Panc1 (cell line): Measurements from ENCODE around the gene FAP. TPM values are rescaled to one million over a fixed set of nuclear protein-coding genes. Genes with fewer than 3 reads are reported as not detected.

Source experiments
- ATAC-seq: fragments of 200-7000 bp; cut with Tn5 transposase; 2 replicates; pipeline ENCODE4 v1.9.1; 2020; ENCODE audit warnings: mild to moderate bottlenecking, moderate library complexity
- BruUV-seq: library from RNA; stranded (reverse); fragments of 400-500 nt; replicated peaks from 2 replicates; lab custom pipeline; 2021; lab: Mats Ljungman, UMichigan
- CTCF ChIA-PET: fragments of 300-600 bp; sonication (Branson Sonifier 250); formaldehyde crosslinking; loops from one replicate; lab custom pipeline; 2022; ENCODE audit warnings: antibody characterized with exemption; lab: Charles Lee
- POLR2A ChIA-PET: fragments of 300-600 bp; sonication (Branson Sonifier 250); formaldehyde crosslinking; loops from one replicate; lab custom pipeline; 2022; ENCODE audit warnings: antibody characterized with exemption; lab: Charles Lee
- DNase-seq: peaks from one replicate; pipeline ENCODE4 v3.0.0-alpha.2; 2010; ENCODE audit warnings: low read depth, low spot score
- H3K27ac ChIP-seq: 2 replicates; pipeline ENCODE4 v1.5.1; 2011; ENCODE audit warnings: mild to moderate bottlenecking, low read length, inconsistent platforms
- H3K27me3 ChIP-seq: fragments of 200-500 bp; sonication (Bioruptor generic); 2 replicates; pipeline ENCODE4 v1.6.0; 2014; ENCODE audit warnings: low read length, inconsistent platforms; ENCODE audit not compliant: control insufficient read depth, insufficient read depth
- H3K36me3 ChIP-seq: fragments of 200-500 bp; sonication (Bioruptor generic); 2 replicates; pipeline ENCODE4 v1.5.1; 2014; ENCODE audit warnings: inconsistent platforms, mild to moderate bottlenecking, low read length, moderate library complexity; ENCODE audit not compliant: control insufficient read depth, insufficient read depth
- H3K4me1 ChIP-seq: 2 replicates; pipeline ENCODE4 v1.5.1; 2011; ENCODE audit warnings: inconsistent platforms, mild to moderate bottlenecking, low read length, moderate library complexity; ENCODE audit not compliant: control insufficient read depth, insufficient read depth
- H3K4me3 ChIP-seq, 2 experiments: 2 replicates each; pipeline ENCODE4 v1.5.1; 2011 to 2012; ENCODE audit warnings: low read depth in 2 of 2, low read length in 2 of 2, mild to moderate bottlenecking in 2 of 2, inconsistent platforms in 1 of 2, moderate library complexity in 1 of 2
- H3K9me3 ChIP-seq: fragments of 200-500 bp; sonication (Bioruptor generic); 2 replicates; pipeline ENCODE4 v1.5.1; 2014; ENCODE audit warnings: low read depth, mild to moderate bottlenecking, inconsistent platforms, low read length, moderate library complexity; ENCODE audit not compliant: control insufficient read depth, insufficient read depth
- CTCF ChIP-seq: fragments of 450-650 bp; IDR thresholded peaks from 2 replicates; pipeline ENCODE4 v1.5.1; 2017; ENCODE audit warnings: mild to moderate bottlenecking
- POLR2AphosphoS5 ChIP-seq: IDR thresholded peaks from 2 replicates; pipeline ENCODE4 v1.6.1; 2012; ENCODE audit warnings: mild to moderate bottlenecking, low read depth, low read length, moderate library complexity
- REST ChIP-seq, 2 experiments: IDR thresholded peaks; 2 replicates each; pipeline ENCODE4 v1.6.1; 2011 to 2012; ENCODE audit warnings: low read depth in 2 of 2, control low read depth in 1 of 2, low read length in 1 of 2, mild to moderate bottlenecking in 1 of 2, moderate library complexity in 1 of 2; ENCODE audit not compliant: insufficient read depth in 1 of 2
- SIN3A ChIP-seq: IDR thresholded peaks from 2 replicates; pipeline ENCODE4 v1.6.1; 2012; ENCODE audit warnings: low read depth, mild to moderate bottlenecking, low read length, moderate library complexity, borderline replicate concordance; ENCODE audit not compliant: insufficient read depth
- TCF7L2 ChIP-seq: IDR thresholded peaks from 2 replicates; pipeline ENCODE4 v1.6.1; 2011; ENCODE audit warnings: mild to moderate bottlenecking, low read depth, low read length, inconsistent platforms
- in situ Hi-C: cut with HindIII; loops from 2 replicates; pipeline ENCODE4 v1.10.0; 2016; ENCODE audit warnings: low sequenced_read_pairs, low pct_unique_long_range_greater_than_20kb
- intact Hi-C: fragments of 100-400 bp; cut with micrococcal nuclease; formaldehyde crosslinking; loops from one replicate; pipeline ENCODE4 v1.10.0; 2022; ENCODE audit not compliant: unreplicated experiment
- total RNA-seq: library from RNA; stranded (reverse); gene quantifications from one replicate; pipeline ENCODE4 v1.2.1, GENCODE V29; 2021; ENCODE audit not compliant: unreplicated experiment

The FAP gene
- total RNA-seq, 1 experiment from 2014 or later: not detected

GRCh38 chr2:162123806-162124758 is 119.2 kb downstream of the FAP start:
- no TSS peak for BruUV-seq
- Histone ChIP-seq H3K4me3 (no peak overlapping the region), H3K27ac (no peak overlapping the region), H3K27me3 (no peaks in the 10 kb centered on the region), H3K4me1 (no peaks in the 10 kb centered on the region), H3K36me3 (no peaks in the 10 kb centered on the region), H3K9me3 (no peaks in the 10 kb centered on the region)
- POLR2A ChIA-PET: no interaction called here
- in situ Hi-C loops: no loop called here
- TF ChIP-seq TCF7L2 (no peak), SIN3A (no peak), CTCF (peak; percentile 57; the same call in 1 of the 2 replicates), POLR2AphosphoS5 (no peak), REST (IDR thresholded peaks at IDR 0.05; ENCODE audit: insufficient read depth in 1 of 2, low read depth in 2 of 2, low read length in 1 of 2) (no peak)
- intact Hi-C loops: loop anchor here (2.0 to 5.0 kb wide), 3 partner anchors 117 to 537 kb away; no protein-coding TSS in a partner anchor
- DNase-seq (peak; percentile 35), ATAC-seq (peak; percentile 74)
- CTCF ChIA-PET: no interaction called here

Other genes with a start within 250 kb of the FAP start
- gene DPP4, start 169.2 kb downstream of the FAP start, total RNA-seq: 0.23 TPM
- gene GCG, start 91.2 kb downstream of the FAP start, total RNA-seq: 0.31 TPM
- 15.4 TPM for gene IFIH1, start 75.2 kb upstream of the FAP start, total RNA-seq
- 21.3 TPM for gene GCA, start 100.7 kb upstream of the FAP start, total RNA-seq